Measurements from ENCODE around the gene GRM7. TPM values are rescaled to one million over a fixed set of nuclear protein-coding genes. Genes with fewer than 3 reads are reported as not detected.

GRM7 gene
- total RNA-seq, 3 donors from 2014 or later, result 0.59 to 1.3 (median 1.1) TPM

- H3K36me3 ChIP-seq, result no peaks in the 10 kb centered on the region
- no peaks in the 10 kb centered on the region for H3K4me1 ChIP-seq
- no peak for DNase-seq (ENCODE audit: low spot score in 2 of 2)
- H3K27ac ChIP-seq, result no peak overlapping the region
- H3K9me3 ChIP-seq, result no peaks in the 10 kb centered on the region
- TF ChIP-seq POLR2AphosphoS5 (IDR thresholded peaks at IDR 0.05), result no peak
- no peak for TF ChIP-seq POLR2A (IDR thresholded peaks at IDR 0.05)
- no peak for TF ChIP-seq CTCF (IDR thresholded peaks at IDR 0.05)
- no peaks in the 10 kb centered on the region for H3K27me3 ChIP-seq
- intact Hi-C loops (cut with DNase I; ENCODE audit: low total_unique reads), result no loop called here
- no peak overlapping the region for H3K4me3 ChIP-seq
Observed at GRCh38 chr3:7469866-7470265, 609.0 kb downstream of the GRM7 start.

- Histone ChIP-seq H3K9me3 (peaks cover 0 to 7% of the 10 kb centered on the region in 2 donors), H3K36me3 (no peaks in the 10 kb centered on the region), H3K27ac (no peak overlapping the region), H3K4me3 (no peak overlapping the region), H3K4me1 (no peaks in the 10 kb centered on the region), H3K27me3 (no peaks in the 10 kb centered on the region)
- TF ChIP-seq CTCF (IDR thresholded peaks at IDR 0.05) (no peak), POLR2AphosphoS5 (IDR thresholded peaks at IDR 0.05) (no peak), POLR2A (IDR thresholded peaks at IDR 0.05) (no peak)
- intact Hi-C loops (cut with DNase I; ENCODE audit: low total_unique reads), result no loop called here
- no peak for DNase-seq (ENCODE audit: low spot score in 2 of 2)
Observed at GRCh38 chr3:7484636-7485035, 623.7 kb downstream of the GRM7 start.

GRCh38 chr3:7487763-7488162, 626.8 kb downstream of the GRM7 start:
- no peaks in the 10 kb centered on the region for H3K27me3 ChIP-seq
- H3K4me1 ChIP-seq, result no peaks in the 10 kb centered on the region
- no peaks in the 10 kb centered on the region for H3K36me3 ChIP-seq
- intact Hi-C loops (cut with DNase I; ENCODE audit: low total_unique reads), result no loop called here
- H3K27ac ChIP-seq, result no peak overlapping the region
- no peak for DNase-seq (ENCODE audit: low spot score in 2 of 2)
- no peak for TF ChIP-seq CTCF (IDR thresholded peaks at IDR 0.05)
- no peak for TF ChIP-seq POLR2AphosphoS5 (IDR thresholded peaks at IDR 0.05)
- TF ChIP-seq POLR2A (IDR thresholded peaks at IDR 0.05), result no peak
- H3K9me3 ChIP-seq, result peaks cover 0 to 7% of the 10 kb centered on the region in 2 donors
- H3K4me3 ChIP-seq, result no peak overlapping the region

GRCh38 chr3:7489417-7489816, 628.5 kb downstream of the GRM7 start:
- no peak overlapping the region for H3K4me3 ChIP-seq
- H3K9me3 ChIP-seq, result peaks cover 0 to 17% of the 10 kb centered on the region in 2 donors
- H3K36me3 ChIP-seq, result no peaks in the 10 kb centered on the region

GRCh38 chr3:7498715-7499114, 637.8 kb downstream of the GRM7 start:
- Histone ChIP-seq H3K4me1 (no peaks in the 10 kb centered on the region), H3K36me3 (no peaks in the 10 kb centered on the region), H3K27me3 (no peaks in the 10 kb centered on the region), H3K9me3 (peaks cover 0 to 14% of the 10 kb centered on the region in 2 donors), H3K4me3 (no peak overlapping the region), H3K27ac (no peak overlapping the region)
- no peak for DNase-seq (ENCODE audit: low spot score in 2 of 2)
- intact Hi-C loops (cut with DNase I; ENCODE audit: low total_unique reads), result no loop called here
- TF ChIP-seq POLR2A (IDR thresholded peaks at IDR 0.05) (no peak), POLR2AphosphoS5 (IDR thresholded peaks at IDR 0.05) (no peak), CTCF (IDR thresholded peaks at IDR 0.05) (no peak)

More at GRCh38 chr3:7489417-7489816, 628.5 kb downstream of the GRM7 start:
- intact Hi-C loops (cut with DNase I; ENCODE audit: low total_unique reads), result no loop called here
- DNase-seq (ENCODE audit: low spot score in 2 of 2), result no peak
- H3K27me3 ChIP-seq, result no peaks in the 10 kb centered on the region
- H3K4me1 ChIP-seq, result no peaks in the 10 kb centered on the region
- TF ChIP-seq CTCF (IDR thresholded peaks at IDR 0.05), result no peak
- TF ChIP-seq POLR2A (IDR thresholded peaks at IDR 0.05), result no peak
- TF ChIP-seq POLR2AphosphoS5 (IDR thresholded peaks at IDR 0.05), result no peak
- no peak overlapping the region for H3K27ac ChIP-seq
